Muscle layer of duodenum (tissue), 2 donors: ENCODE results near the gene OR5H14.
"Not testable (repeated sequence)": the region's sequence is repeated elsewhere in the genome, so short reads cannot be mapped to it uniquely, and the experiment has no call there.

Experiments used
- H3K27ac ChIP-seq: one replicate; pipeline ENCODE4 v1.7.0; 2013; ENCODE audit warnings: mild to moderate bottlenecking, low read length
- H3K27me3 ChIP-seq: one replicate; pipeline ENCODE4 v1.7.0; 2013; ENCODE audit warnings: low read depth, mild to moderate bottlenecking, control low read depth, low read length
- H3K36me3 ChIP-seq, 2 donors: one replicate each; pipeline ENCODE4 v1.7.0; 2013; ENCODE audit warnings: low read length in 2 of 2, control low read depth in 1 of 2, mild to moderate bottlenecking in 1 of 2; ENCODE audit not compliant: insufficient read depth in 2 of 2, control insufficient read depth in 1 of 2
- H3K4me1 ChIP-seq, 2 donors: one replicate each; pipeline ENCODE4 v1.7.0; 2013; ENCODE audit warnings: low read length in 2 of 2, mild to moderate bottlenecking in 2 of 2, control low read depth in 1 of 2, moderate library complexity in 1 of 2; ENCODE audit not compliant: insufficient read depth in 2 of 2, control insufficient read depth in 1 of 2
- H3K4me3 ChIP-seq, 2 donors: one replicate each; pipeline ENCODE4 v1.7.0; 2013; ENCODE audit warnings: low read length in 2 of 2, low read depth in 1 of 2, mild to moderate bottlenecking in 1 of 2
- H3K9me3 ChIP-seq, 2 donors: one replicate each; pipeline ENCODE4 v1.7.0; 2013; ENCODE audit warnings: low read length in 2 of 2, control low read depth in 1 of 2, mild to moderate bottlenecking in 1 of 2; ENCODE audit not compliant: control insufficient read depth in 1 of 2
- donor health status: healthy.

The OR5H14 gene

GRCh38 chr3:98147179-98147578 lies at the start of gene OR5H14:
Gene OR5H14, plus strand, starts transcription at chr3:98147479. Its CDS starts 1,907 bp downstream, at chr3:98149386.
- H3K4me3 ChIP-seq: no peak within 1 kb of the TSS
- no peaks in the 10 kb centered on the region for H3K36me3 ChIP-seq
- H3K27me3 ChIP-seq: no peaks in the 10 kb centered on the region
- H3K4me1 ChIP-seq: no peaks in the 10 kb centered on the region
- H3K27ac ChIP-seq: no peak within 1 kb of the TSS
- peaks cover 0 to 3% of the 10 kb centered on the region in 2 donors for H3K9me3 ChIP-seq

GRCh38 chr3:98099848-98100247 lies 47.4 kb upstream of the OR5H14 start:
- H3K27ac ChIP-seq: no peak overlapping the region
- H3K4me3 ChIP-seq: no peak overlapping the region
- H3K4me1 ChIP-seq: no peaks in the 10 kb centered on the region
- H3K36me3 ChIP-seq: no peaks in the 10 kb centered on the region
- H3K9me3 ChIP-seq: no peaks in the 10 kb centered on the region
- no peaks in the 10 kb centered on the region for H3K27me3 ChIP-seq

DNA sequence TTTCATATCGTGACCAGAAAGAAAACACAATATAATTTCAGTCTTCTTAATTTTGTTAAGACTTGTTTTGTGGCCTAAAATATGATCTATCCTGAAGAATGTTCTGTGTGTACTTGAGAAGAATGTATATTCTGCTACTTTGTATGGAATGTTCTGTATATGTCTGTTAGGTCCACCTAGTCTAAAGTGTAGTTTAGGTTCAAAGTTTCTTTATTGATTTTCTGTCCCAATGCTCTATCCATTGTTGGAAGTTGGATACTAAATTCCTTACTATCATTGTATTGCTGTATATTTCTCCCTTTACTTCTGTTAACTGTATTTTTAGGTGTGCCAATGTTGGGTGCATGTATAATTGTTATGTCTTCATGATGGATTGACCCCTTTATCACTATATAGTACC lies 39.1 kb upstream of the OR5H14 start:
- H3K9me3 ChIP-seq: no peaks in the 10 kb centered on the region
- H3K4me3 ChIP-seq: no peak overlapping the region
- no peaks in the 10 kb centered on the region for H3K27me3 ChIP-seq
- no peaks in the 10 kb centered on the region for H3K4me1 ChIP-seq
- H3K36me3 ChIP-seq: no peaks in the 10 kb centered on the region
- H3K27ac ChIP-seq: no peak overlapping the region

GRCh38 chr3:98109807-98110549 lies 37.3 kb upstream of the OR5H14 start:
- Histone ChIP-seq H3K27me3 (no peaks in the 10 kb centered on the region), H3K4me3 (no peak overlapping the region), H3K36me3 (no peaks in the 10 kb centered on the region), H3K4me1 (no peaks in the 10 kb centered on the region), H3K9me3 (no peaks in the 10 kb centered on the region), H3K27ac (no peak overlapping the region)

DNA sequence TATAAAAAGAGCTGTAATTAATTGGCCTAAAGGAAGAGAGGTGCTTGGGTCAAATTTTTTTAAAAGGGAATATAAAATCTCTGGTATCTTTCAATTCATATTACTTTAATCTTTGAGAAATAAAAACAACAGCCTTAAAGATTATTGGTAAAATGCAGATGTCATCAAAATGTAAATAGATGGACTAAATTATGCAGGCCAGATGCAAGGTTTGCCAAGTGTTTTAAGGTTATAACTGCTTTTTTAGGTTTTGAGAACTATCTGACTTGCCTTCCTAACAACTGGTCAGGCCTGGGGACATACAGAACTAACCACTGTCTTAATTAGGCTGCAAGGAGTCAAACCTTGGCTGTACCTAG lies 36.8 kb upstream of the OR5H14 start:
- Histone ChIP-seq H3K27ac (no peak overlapping the region), H3K36me3 (no peaks in the 10 kb centered on the region), H3K9me3 (no peaks in the 10 kb centered on the region), H3K27me3 (no peaks in the 10 kb centered on the region), H3K4me1 (no peaks in the 10 kb centered on the region), H3K4me3 (no peak overlapping the region)

GRCh38 chr3:98114264-98114663 lies 33.0 kb upstream of the OR5H14 start:
- H3K27me3 ChIP-seq: no peaks in the 10 kb centered on the region
- no peaks in the 10 kb centered on the region for H3K9me3 ChIP-seq
- H3K4me1 ChIP-seq: no peaks in the 10 kb centered on the region
- no peak overlapping the region for H3K4me3 ChIP-seq
- no peak overlapping the region for H3K27ac ChIP-seq
- no peaks in the 10 kb centered on the region for H3K36me3 ChIP-seq

DNA sequence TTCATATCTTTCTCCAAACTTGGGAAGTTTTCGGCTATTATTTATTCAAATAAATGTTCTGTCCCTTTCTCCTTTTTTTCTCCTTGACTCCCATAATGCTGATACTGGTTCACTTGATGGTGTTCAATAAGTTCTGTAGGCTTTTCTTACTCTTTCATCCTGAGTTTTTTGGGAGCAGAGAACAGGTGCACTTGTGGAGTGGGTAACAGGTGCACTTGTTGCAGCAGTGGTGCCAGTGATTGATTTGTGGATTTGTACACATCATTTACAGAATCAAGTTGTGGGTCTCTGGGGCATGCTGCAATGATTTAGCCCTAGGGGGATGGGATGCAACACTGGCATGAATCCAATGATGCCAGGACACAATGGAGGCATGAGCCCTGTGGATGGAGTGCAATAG lies 31.6 kb upstream of the OR5H14 start:
- Histone ChIP-seq H3K36me3 (no peaks in the 10 kb centered on the region), H3K4me3 (no peak overlapping the region), H3K4me1 (no peaks in the 10 kb centered on the region), H3K9me3 (no peaks in the 10 kb centered on the region), H3K27me3 (no peaks in the 10 kb centered on the region), H3K27ac (no peak overlapping the region)

- Histone ChIP-seq H3K36me3 (no peaks in the 10 kb centered on the region), H3K4me1 (no peaks in the 10 kb centered on the region), H3K9me3 (no peaks in the 10 kb centered on the region), H3K4me3 (no peak within 1 kb of the TSS), H3K27ac (no peak within 1 kb of the TSS), H3K27me3 (no peaks in the 10 kb centered on the region)
Measured at GRCh38 chr3:98130421-98130820, 16.9 kb upstream of the OR5H14 start, which contains the start of gene OR5H1. Gene OR5H1, plus strand, starts transcription at chr3:98130721. Its CDS starts 1,977 bp downstream, at chr3:98132698.

- no peak overlapping the region for H3K4me3 ChIP-seq
- no peaks in the 10 kb centered on the region for H3K9me3 ChIP-seq
- H3K36me3 ChIP-seq: no peaks in the 10 kb centered on the region
- no peak overlapping the region for H3K27ac ChIP-seq
- H3K4me1 ChIP-seq: no peaks in the 10 kb centered on the region
- no peaks in the 10 kb centered on the region for H3K27me3 ChIP-seq
Measured at GRCh38 chr3:98136631-98137030, 10.6 kb upstream of the OR5H14 start.

GRCh38 chr3:98137826-98138557 lies 9.3 kb upstream of the OR5H14 start:
- not testable (repeated sequence) for H3K27me3 ChIP-seq, H3K9me3 ChIP-seq, H3K4me1 ChIP-seq, H3K27ac ChIP-seq, H3K4me3 ChIP-seq, H3K36me3 ChIP-seq

- Histone ChIP-seq H3K4me1 (no peaks in the 10 kb centered on the region), H3K27me3 (no peaks in the 10 kb centered on the region), H3K27ac (no peak overlapping the region), H3K36me3 (no peaks in the 10 kb centered on the region), H3K9me3 (no peaks in the 10 kb centered on the region), H3K4me3 (no peak overlapping the region)
Measured at GRCh38 chr3:98140531-98140930, 6.7 kb upstream of the OR5H14 start.
